K562 (cell line): ENCODE measurements around the gene HNRNPA2B1. TPM values are rescaled to one million over a fixed set of nuclear protein-coding genes. Genes with fewer than 3 reads are reported as not detected.

Experiments
- EP300 ChIP-seq: IDR thresholded peaks from 2 replicates; pipeline ENCODE4 v1.6.1; 2012; ENCODE audit warnings: low read length, improper control_type of control experiment
- HOXB6 ChIP-seq: fragments of 250-450 bp; sonication (Bioruptor Pico); IDR thresholded peaks from 2 replicates; pipeline ENCODE4 v1.5.1; 2022; ENCODE audit warnings: mild to moderate bottlenecking, borderline replicate concordance
- ILK ChIP-seq: fragments of 450-650 bp; IDR thresholded peaks from 2 replicates; pipeline ENCODE4 v1.6.1; 2016; ENCODE audit warnings: missing genetic modification characterization, low read depth, mild to moderate bottlenecking, missing compliant biosample characterization, moderate library complexity, borderline replicate concordance
- LEF1 ChIP-seq: fragments of 450-650 bp; IDR thresholded peaks from 2 replicates; pipeline ENCODE4 v1.6.1; 2016; ENCODE audit warnings: mild to moderate bottlenecking
- MAFF ChIP-seq: IDR thresholded peaks from 2 replicates; pipeline ENCODE4 v1.6.1; 2012; ENCODE audit warnings: low read length, improper control_type of control experiment
- MAFG ChIP-seq: fragments of 450-650 bp; conservative IDR thresholded peaks from 2 replicates; pipeline ENCODE4 v1.6.1; 2016; ENCODE audit warnings: missing genetic modification characterization, missing compliant biosample characterization
- NR3C1 ChIP-seq: sonication (generic); formaldehyde crosslinking; IDR thresholded peaks from 2 replicates; pipeline ENCODE4 v1.8.1; 2022; ENCODE audit warnings: missing genetic modification reagents
- SREBF2 ChIP-seq: sonication (generic); formaldehyde crosslinking; IDR thresholded peaks from 2 replicates; pipeline ENCODE4 v1.4.0; 2020; ENCODE audit warnings: mild to moderate bottlenecking, missing genetic modification reagents
- TGIF2 ChIP-seq: sonication (generic); formaldehyde crosslinking; IDR thresholded peaks from 2 replicates; pipeline ENCODE4 v1.8.1; 2022; ENCODE audit warnings: mild to moderate bottlenecking, missing genetic modification reagents, moderate library complexity
- THRAP3 ChIP-seq: fragments of 450-650 bp; IDR thresholded peaks from 2 replicates; pipeline ENCODE4 v1.6.1; 2016; ENCODE audit warnings: mild to moderate bottlenecking, inconsistent platforms, borderline replicate concordance
- YY1 ChIP-seq, 3 experiments: IDR thresholded peaks; 2 replicates each; pipeline ENCODE4 v1.6.1; 2011; ENCODE audit warnings: low read length in 2 of 3, mild to moderate bottlenecking in 2 of 3, moderate library complexity in 2 of 3, borderline replicate concordance in 1 of 3, control low read depth in 1 of 3, low read depth in 1 of 3; ENCODE audit not compliant: insufficient read depth in 3 of 3, insufficient replicate concordance in 2 of 3, control insufficient read depth in 1 of 3, insufficient read length in 1 of 3; ENCODE audit errors: extremely low read depth in 1 of 3
- ZC3H8 ChIP-seq: fragments of 450-650 bp; IDR thresholded peaks from 2 replicates; pipeline ENCODE4 v1.6.1; 2017
- ZKSCAN8 ChIP-seq: fragments of 200-800 bp; sonication (Bioruptor generic); IDR thresholded peaks from 2 replicates; pipeline ENCODE4 v1.6.1; 2016; ENCODE audit warnings: missing genetic modification characterization, missing compliant biosample characterization
- polyA plus RNA-seq, 8 experiments: library from polyadenylated mRNA; depleted of rRNA in 4 of 8; stranded (reverse) in 5 of 8; unstranded in 3 of 8; fragments of >200 nt; fragmentation: Nextera tagmentation in 2 of 8; fragmentation: Illumina TruSeq in 1 of 8; extraction: Ambion mirVana in 2 of 8; extraction: Trizol in 1 of 8; gene quantifications; 2 replicates each; pipeline versions ENCODE4 v1.2.1 to v1.2.3, GENCODE V29; 2011 to 2014; ENCODE audit warnings: inconsistent platforms in 1 of 8, missing spikeins in 1 of 8
- total RNA-seq, 7 experiments: library from RNA; depleted of rRNA in 6 of 7; stranded (reverse); fragments of >200 nt in 6 of 7; fragmentation: Illumina TruSeq in 2 of 7; extraction: Trizol in 2 of 7; gene quantifications; 2 replicates each; pipeline versions ENCODE4 v1.2.1 to v1.2.3, GENCODE V29; 2011 to 2021; ENCODE audit warnings: low replicate concordance in 1 of 7
- TF ChIP-seq, protein P1 (sequence below), 2 experiments: fragments of 450-650 bp in 1 of 2; sonication (generic) in 1 of 2; formaldehyde crosslinking in 1 of 2; IDR thresholded peaks; 2 replicates each; pipeline versions ENCODE4 v1.7.1 to v1.9.0; 2016 to 2022; ENCODE audit warnings: inconsistent platforms in 1 of 2, mild to moderate bottlenecking in 1 of 2, missing genetic modification reagents in 1 of 2
- TF ChIP-seq, protein P2 (sequence below): fragments of 250-450 bp; sonication (Bioruptor Pico); IDR thresholded peaks from 2 replicates; pipeline ENCODE4 v1.9.0; 2021; ENCODE audit warnings: mild to moderate bottlenecking
- TF ChIP-seq, protein P3 (sequence below): sonication (generic); formaldehyde crosslinking; IDR thresholded peaks from 2 replicates; pipeline ENCODE4 v1.8.1; 2023; ENCODE audit warnings: mild to moderate bottlenecking, missing genetic modification reagents

HNRNPA2B1 gene
- total and polyA plus RNA-seq, 9 of the 15 experiments (the other 6 are each of a cell fraction or from before 2014, with no cell fraction given), result 630 to 1,989 (median 865) TPM

- TF ChIP-seq ILK (tag), result no peak
- peak; percentile 40; the same call in 1 of the 2 replicates for TF ChIP-seq THRAP3
- no peak for TF ChIP-seq SREBF2 (CRISPR knock-in tag)
- no peak for TF ChIP-seq ZKSCAN8 (CRISPR knock-in tag)
- no peak for TF ChIP-seq ZC3H8
- TF ChIP-seq LEF1, result no peak
- TF ChIP-seq, protein P1, sequence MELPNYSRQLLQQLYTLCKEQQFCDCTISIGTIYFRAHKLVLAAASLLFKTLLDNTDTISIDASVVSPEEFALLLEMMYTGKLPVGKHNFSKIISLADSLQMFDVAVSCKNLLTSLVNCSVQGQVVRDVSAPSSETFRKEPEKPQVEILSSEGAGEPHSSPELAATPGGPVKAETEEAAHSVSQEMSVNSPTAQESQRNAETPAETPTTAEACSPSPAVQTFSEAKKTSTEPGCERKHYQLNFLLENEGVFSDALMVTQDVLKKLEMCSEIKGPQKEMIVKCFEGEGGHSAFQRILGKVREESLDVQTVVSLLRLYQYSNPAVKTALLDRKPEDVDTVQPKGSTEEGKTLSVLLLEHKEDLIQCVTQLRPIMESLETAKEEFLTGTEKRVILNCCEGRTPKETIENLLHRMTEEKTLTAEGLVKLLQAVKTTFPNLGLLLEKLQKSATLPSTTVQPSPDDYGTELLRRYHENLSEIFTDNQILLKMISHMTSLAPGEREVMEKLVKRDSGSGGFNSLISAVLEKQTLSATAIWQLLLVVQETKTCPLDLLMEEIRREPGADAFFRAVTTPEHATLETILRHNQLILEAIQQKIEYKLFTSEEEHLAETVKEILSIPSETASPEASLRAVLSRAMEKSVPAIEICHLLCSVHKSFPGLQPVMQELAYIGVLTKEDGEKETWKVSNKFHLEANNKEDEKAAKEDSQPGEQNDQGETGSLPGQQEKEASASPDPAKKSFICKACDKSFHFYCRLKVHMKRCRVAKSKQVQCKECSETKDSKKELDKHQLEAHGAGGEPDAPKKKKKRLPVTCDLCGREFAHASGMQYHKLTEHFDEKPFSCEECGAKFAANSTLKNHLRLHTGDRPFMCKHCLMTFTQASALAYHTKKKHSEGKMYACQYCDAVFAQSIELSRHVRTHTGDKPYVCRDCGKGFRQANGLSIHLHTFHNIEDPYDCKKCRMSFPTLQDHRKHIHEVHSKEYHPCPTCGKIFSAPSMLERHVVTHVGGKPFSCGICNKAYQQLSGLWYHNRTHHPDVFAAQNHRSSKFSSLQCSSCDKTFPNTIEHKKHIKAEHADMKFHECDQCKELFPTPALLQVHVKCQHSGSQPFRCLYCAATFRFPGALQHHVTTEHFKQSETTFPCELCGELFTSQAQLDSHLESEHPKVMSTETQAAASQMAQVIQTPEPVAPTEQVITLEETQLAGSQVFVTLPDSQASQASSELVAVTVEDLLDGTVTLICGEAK (IDR thresholded peaks at IDR 0.05), result no peak
- TF ChIP-seq, protein P1 (CRISPR knock-in tag; IDR thresholded peaks at IDR 0.05), result no peak
- TF ChIP-seq MAFG, result no peak
- TF ChIP-seq TGIF2 (CRISPR knock-in tag), result no peak
- TF ChIP-seq MAFF, result peak; percentile 15
- TF ChIP-seq, protein P2, sequence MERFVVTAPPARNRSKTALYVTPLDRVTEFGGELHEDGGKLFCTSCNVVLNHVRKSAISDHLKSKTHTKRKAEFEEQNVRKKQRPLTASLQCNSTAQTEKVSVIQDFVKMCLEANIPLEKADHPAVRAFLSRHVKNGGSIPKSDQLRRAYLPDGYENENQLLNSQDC, result no peak; the same call in 1 of the 2 replicates
- no peak for TF ChIP-seq YY1 (IDR thresholded peaks at IDR 0.05; ENCODE audit: borderline replicate concordance in 1 of 3, control insufficient read depth in 1 of 3, extremely low read depth in 1 of 3, insufficient read depth in 3 of 3, insufficient read length in 1 of 3, insufficient replicate concordance in 2 of 3, low read depth in 1 of 3, low read length in 2 of 3)
- TF ChIP-seq HOXB6 (CRISPR knock-in tag), result no peak
- no peak for TF ChIP-seq EP300
- TF ChIP-seq, protein P3, sequence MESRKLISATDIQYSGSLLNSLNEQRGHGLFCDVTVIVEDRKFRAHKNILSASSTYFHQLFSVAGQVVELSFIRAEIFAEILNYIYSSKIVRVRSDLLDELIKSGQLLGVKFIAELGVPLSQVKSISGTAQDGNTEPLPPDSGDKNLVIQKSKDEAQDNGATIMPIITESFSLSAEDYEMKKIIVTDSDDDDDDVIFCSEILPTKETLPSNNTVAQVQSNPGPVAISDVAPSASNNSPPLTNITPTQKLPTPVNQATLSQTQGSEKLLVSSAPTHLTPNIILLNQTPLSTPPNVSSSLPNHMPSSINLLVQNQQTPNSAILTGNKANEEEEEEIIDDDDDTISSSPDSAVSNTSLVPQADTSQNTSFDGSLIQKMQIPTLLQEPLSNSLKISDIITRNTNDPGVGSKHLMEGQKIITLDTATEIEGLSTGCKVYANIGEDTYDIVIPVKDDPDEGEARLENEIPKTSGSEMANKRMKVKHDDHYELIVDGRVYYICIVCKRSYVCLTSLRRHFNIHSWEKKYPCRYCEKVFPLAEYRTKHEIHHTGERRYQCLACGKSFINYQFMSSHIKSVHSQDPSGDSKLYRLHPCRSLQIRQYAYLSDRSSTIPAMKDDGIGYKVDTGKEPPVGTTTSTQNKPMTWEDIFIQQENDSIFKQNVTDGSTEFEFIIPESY, result no peak
- TF ChIP-seq NR3C1 (CRISPR knock-in tag), result no peak
Observed at GRCh38 chr7:26188206-26188956, 12.2 kb downstream of the HNRNPA2B1 start (continued).
